GM12892 (cell line): ENCODE measurements around the gene BAZ2B.

Experiments
- POLR2A ChIP-seq: IDR thresholded peaks from 2 replicates; pipeline ENCODE4 v1.6.1; 2011; ENCODE audit warnings: low read depth, low read length, control low read depth
- POLR2AphosphoS5 ChIP-seq: IDR thresholded peaks from 2 replicates; pipeline ENCODE4 v1.6.1; 2011; ENCODE audit warnings: low read depth, low read length, control low read depth

DNA sequence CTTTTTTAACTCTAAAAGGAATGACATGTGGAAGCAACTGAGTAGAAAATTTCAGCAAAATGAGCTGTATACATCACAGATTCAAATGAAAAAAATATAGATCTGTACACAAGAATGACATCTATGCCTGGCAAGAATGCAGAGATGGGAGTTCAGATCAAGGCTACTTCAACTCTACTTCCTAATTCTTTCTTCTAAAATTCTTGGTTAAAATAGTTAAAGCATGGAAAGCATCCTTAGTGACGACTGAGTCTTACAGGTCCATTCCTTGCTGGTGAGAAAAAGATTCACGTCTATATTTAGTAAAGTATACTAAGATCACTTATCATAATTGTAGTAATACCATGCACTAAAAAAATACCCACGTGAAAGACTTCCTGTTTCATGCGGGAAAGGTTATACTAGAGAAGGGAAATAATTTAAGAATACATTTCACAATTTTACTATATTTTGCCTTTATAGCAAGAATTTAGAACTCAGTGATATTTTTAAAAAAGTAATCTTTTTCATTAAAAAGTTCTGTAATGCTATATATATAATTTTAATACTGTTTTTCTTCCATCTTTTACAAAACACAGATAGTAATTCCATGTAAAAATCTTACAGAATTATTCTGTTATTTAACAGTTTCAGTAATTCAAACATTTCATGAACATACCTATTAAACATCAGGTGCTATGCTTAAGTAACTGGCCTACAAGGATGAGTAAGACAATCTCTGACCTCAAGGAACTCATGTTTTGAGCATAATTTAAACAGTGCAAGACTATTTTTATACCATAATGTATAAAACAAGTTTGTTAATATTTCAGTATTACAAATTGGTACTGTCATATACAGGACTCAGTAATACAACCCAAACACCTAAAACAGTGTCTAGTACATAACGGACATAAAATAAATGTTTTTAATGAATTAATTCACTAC is 159.6 kb downstream of the BAZ2B start:
- TF ChIP-seq POLR2A: no peak
- no peak for TF ChIP-seq POLR2AphosphoS5
